OCI-LY3 (cell line): Measurements from ENCODE around the gene INO80B.

ENCODE experiments used
- CTCF ChIP-seq: fragments of 200-600, 300-600 bp; sonication (generic); IDR thresholded peaks from 2 replicates; pipeline ENCODE4 v1.5.1; 2014; ENCODE audit warnings: antibody characterized with exemption, low read length, low read depth
- EZH2phosphoT487 ChIP-seq: fragments of 200-600 bp; shearing (Covaris generic); IDR thresholded peaks from 2 replicates; pipeline ENCODE4 v1.6.1; 2018; ENCODE audit warnings: antibody characterized with exemption, mixed run types, low read depth

- TF ChIP-seq CTCF (no peak), EZH2phosphoT487 (no peak)
Measured at GRCh38 chr2:74429487-74430451, 25.1 kb upstream of the INO80B start.
